ENCODE results near the gene FAM193B. TPM values are rescaled to one million over a fixed set of nuclear protein-coding genes. Genes with fewer than 3 reads are reported as not detected.

FAM193B gene
- total RNA-seq, 4 donors from 2014 or later, result 57.0 to 128 (median 69.7) TPM

DNA sequence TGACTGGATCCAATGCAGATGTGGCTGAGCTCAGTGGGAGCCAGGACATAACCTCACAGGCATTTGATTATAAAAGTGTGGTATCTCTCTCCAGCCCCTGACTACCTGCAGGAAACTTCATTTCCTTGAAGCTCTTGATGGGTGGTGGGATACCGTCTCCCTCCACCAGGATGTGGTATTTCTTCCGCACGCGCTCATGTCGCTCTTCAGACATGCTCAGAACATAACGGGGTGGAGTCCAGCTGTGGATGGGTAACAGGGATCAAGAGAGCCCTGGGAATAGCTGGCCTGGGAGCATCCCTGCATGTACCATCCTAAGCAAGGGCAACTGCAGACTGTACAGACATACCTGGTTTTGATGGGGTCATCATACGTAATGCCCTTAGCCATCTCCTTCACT, 38.8 kb downstream of the FAM193B start:
- no peak for TF ChIP-seq POLR2A (IDR thresholded peaks at IDR 0.05)
- TF ChIP-seq, protein P1, sequence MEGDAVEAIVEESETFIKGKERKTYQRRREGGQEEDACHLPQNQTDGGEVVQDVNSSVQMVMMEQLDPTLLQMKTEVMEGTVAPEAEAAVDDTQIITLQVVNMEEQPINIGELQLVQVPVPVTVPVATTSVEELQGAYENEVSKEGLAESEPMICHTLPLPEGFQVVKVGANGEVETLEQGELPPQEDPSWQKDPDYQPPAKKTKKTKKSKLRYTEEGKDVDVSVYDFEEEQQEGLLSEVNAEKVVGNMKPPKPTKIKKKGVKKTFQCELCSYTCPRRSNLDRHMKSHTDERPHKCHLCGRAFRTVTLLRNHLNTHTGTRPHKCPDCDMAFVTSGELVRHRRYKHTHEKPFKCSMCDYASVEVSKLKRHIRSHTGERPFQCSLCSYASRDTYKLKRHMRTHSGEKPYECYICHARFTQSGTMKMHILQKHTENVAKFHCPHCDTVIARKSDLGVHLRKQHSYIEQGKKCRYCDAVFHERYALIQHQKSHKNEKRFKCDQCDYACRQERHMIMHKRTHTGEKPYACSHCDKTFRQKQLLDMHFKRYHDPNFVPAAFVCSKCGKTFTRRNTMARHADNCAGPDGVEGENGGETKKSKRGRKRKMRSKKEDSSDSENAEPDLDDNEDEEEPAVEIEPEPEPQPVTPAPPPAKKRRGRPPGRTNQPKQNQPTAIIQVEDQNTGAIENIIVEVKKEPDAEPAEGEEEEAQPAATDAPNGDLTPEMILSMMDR (IDR thresholded peaks at IDR 0.05), result no peak
- no peak overlapping the region for H3K4me3 ChIP-seq (ENCODE audit: low read depth, poor library complexity, severe bottlenecking)
- 90 to 91% methylated on average over 7 of the region's 7 CpGs for WGBS, 2 donors
- no peak for DNase-seq (ENCODE audit: low spot score in 2 of 2)
- intact Hi-C loops (cut with DNase I; ENCODE audit: low total_unique reads), result no loop called here

DNA sequence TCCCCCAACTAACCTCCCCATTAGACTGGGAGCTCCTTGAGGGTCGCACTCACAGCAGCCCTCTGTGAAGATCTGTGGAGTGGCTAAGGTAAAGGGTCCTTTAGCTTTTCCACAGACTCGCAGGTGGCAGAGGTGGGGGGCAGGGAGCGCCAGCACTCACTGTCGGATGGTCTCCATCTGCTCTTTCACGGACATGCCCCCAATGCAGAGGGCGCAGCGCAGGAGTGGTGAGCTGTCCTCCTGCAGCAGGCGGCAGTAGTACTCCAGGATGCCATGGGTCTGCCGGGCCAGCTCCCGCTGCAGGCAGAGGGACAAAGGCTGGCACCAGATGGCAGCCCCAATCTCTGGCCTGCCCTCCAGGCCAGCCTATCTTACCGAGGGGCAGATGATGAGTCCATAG, 39.8 kb downstream of the FAM193B start:
- 93 to 94% methylated on average over 11 of the region's 11 CpGs for WGBS, 2 donors
- intact Hi-C loops (cut with DNase I; ENCODE audit: low total_unique reads), result no loop called here
- TF ChIP-seq, protein P1 (IDR thresholded peaks at IDR 0.05), result no peak
- no peak for TF ChIP-seq POLR2A (IDR thresholded peaks at IDR 0.05)

DNA sequence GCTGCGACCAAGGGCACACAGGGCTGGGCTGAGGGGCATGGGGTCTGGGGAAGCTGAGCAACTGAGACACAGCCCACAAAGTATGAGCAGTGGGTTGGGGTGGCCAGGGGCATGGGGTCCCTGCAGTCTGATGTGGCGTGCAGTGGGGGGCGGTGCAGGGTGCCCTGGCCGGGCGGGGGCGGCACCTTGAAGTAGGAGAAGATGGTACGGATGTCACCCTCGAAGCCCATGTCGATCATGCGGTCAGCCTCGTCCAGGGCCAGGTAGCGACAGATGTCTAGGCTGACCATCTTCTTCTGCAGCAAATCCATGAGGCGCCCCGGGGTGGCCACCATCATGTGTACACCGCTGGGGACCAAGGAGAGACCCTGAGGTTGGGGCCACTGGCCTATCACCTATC, 40.9 kb downstream of the FAM193B start:
- intact Hi-C loops (cut with DNase I; ENCODE audit: low total_unique reads), result no loop called here
- no peak for TF ChIP-seq POLR2A (IDR thresholded peaks at IDR 0.05)
- TF ChIP-seq, protein P1 (IDR thresholded peaks at IDR 0.05), result no peak
- WGBS, 2 donors, result 95 to 96% methylated on average over 15 of the region's 15 CpGs
- no peak for DNase-seq (ENCODE audit: low spot score in 2 of 2)
- H3K4me3 ChIP-seq (ENCODE audit: low read depth, poor library complexity, severe bottlenecking), result no peak overlapping the region

More for the DNA sequence above, 39.8 kb downstream of the FAM193B start:
- DNase-seq (ENCODE audit: low spot score in 2 of 2), result no peak
- no peak overlapping the region for H3K4me3 ChIP-seq (ENCODE audit: low read depth, poor library complexity, severe bottlenecking)

DNA sequence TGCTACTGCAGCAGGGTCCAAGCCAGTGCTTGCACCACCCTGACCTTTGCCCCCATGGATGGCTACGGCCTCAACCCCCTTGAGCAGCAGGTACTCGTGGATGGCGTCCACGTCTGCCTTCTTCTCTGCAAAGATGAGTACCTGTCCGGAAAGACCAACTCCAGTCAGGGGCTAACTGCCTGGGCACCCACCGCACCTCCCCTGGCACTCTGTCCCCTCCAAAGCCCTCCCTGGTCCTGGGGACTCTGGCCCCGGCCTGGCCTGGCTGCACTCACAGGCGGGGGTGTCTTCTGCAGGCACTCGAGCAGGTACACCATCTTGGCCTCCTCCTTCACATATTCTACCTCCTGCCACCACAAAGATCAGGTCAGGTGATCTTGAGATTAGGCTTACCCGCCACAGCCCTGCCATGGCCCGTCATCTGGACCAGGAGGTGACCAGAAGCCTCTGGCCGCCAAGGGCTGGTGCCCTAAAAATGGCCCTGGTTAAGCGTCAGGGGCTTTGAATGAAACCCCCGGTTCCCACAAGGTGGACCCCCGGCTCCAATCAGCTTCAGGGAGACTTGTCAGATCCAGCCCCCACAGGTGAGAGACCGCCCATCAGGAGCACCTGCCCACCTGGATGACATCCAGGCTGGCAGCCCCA, 41.5 kb downstream of the FAM193B start:
- TF ChIP-seq POLR2A (IDR thresholded peaks at IDR 0.05), result no peak
- TF ChIP-seq, protein P1 (IDR thresholded peaks at IDR 0.05), result no peak
- DNase-seq (ENCODE audit: low spot score in 2 of 2), result no peak
- 93 to 96% methylated on average over 15 to 16 of the region's 16 CpGs for WGBS, 2 donors
- intact Hi-C loops (cut with DNase I; ENCODE audit: low total_unique reads), result no loop called here
- H3K4me3 ChIP-seq (ENCODE audit: low read depth, poor library complexity, severe bottlenecking), result no peak overlapping the region

DNA sequence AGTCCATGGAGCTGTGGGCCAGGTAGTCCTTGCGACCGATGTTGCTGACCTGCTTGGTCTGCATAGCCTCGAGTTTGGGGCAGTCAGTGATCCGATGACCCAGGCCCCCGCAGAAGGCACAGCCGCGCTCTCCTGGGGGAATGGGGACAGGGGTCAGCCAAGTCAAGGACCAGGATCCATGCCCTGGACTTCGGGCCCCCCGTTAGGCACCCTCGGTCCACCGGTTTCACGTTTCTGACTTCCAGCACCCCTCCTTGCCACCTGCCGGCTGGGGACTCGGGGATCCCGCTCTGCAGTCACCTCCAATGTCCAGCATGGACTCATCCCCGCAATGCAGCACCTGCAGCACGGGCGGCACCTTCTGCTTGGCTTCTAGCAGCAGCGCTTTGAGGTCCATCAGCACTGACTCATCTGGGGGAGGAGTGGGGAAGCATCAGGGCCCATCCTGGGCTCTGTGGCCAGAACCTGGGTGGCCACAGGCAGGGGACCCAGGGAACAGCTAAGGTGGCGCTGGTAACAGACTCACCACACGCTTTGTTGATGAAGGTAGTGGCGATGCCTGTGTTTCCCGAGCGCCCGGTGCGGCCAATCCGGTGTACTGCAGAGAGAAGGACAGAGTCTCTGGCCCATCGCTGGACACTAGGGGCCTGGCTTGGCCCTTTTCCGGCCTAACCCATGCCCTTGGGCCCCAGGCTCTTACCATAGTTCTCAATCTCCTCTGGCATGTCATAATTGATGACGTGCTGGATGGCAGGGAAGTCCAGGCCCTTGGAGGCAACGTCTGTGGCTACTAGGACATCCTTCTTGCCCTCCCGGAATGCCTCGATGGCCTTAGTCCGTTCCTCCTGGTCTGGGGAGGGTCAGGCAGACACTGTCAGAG, 42.3 kb downstream of the FAM193B start:
- intact Hi-C loops (cut with DNase I; ENCODE audit: low total_unique reads), result no loop called here
- DNase-seq (ENCODE audit: low spot score in 2 of 2), result no peak
- WGBS, 2 donors, result 92 to 93% methylated on average over 24 to 34 of the region's 34 CpGs
- no peak overlapping the region for H3K4me3 ChIP-seq (ENCODE audit: low read depth, poor library complexity, severe bottlenecking)
- TF ChIP-seq, protein P1 (IDR thresholded peaks at IDR 0.05), result no peak
- no peak for TF ChIP-seq POLR2A (IDR thresholded peaks at IDR 0.05)

All from lower leg skin (tissue), 4 donors.